Renal cortex interstitium (tissue), 15 donors: Measurements from ENCODE around the gene RUNX1. TPM values are rescaled to one million over a fixed set of nuclear protein-coding genes. Genes with fewer than 3 reads are reported as not detected.
A peak's percentile ranks its signal among the peaks of the same experiment; 100 is the strongest.

Experiments used
- DNase-seq, 11 donors: peaks; one replicate each; pipeline ENCODE4 v3.0.0-alpha.2; 2013; ENCODE audit warnings: low read depth in 9 of 11, low spot score in 4 of 11; ENCODE audit errors: extremely low read depth in 1 of 11
- long read RNA-seq, 16 experiments: transcript quantifications; one replicate each; lab custom pipeline, GENCODE V29; 2026
- polyA plus RNA-seq, 3 donors: library from polyadenylated mRNA; unstranded; fragments of 120-200 nt; gene quantifications; one replicate each; pipeline ENCODE4 v1.2.1, GENCODE V29; 2013; ENCODE audit not compliant: insufficient read length in 3 of 3

Gene RUNX1
- polyA plus RNA-seq, result 1 to 10 TPM; 2.3 to 3.5 (median 2.4) TPM
- long read RNA-seq, donor 1, result 0 reads
- long read RNA-seq, donor 2, result 0 reads
- long read RNA-seq, donor 3, full-length matches to known transcripts, result 1 of 1 reads
- long read RNA-seq, donor 3, partial matches to known transcripts, result 0 of 1 reads
- long read RNA-seq, donor 3, other reads (novel, unspliced or antisense), result 0 of 1 reads
- long read RNA-seq, donor 4, result 0 reads
- long read RNA-seq, donor 5, result 0 reads
- long read RNA-seq, donor 6, result 0 reads
- long read RNA-seq, donor 7, result 0 reads
- long read RNA-seq, donor 8, result 0 reads
- long read RNA-seq, donor 9, result 0 reads
- long read RNA-seq, donor 10, result 0 reads
- long read RNA-seq, donor 11, full-length matches to known transcripts, result 2 of 2 reads
- long read RNA-seq, donor 11, partial matches to known transcripts, result 0 of 2 reads
- long read RNA-seq, donor 11, other reads (novel, unspliced or antisense), result 0 of 2 reads
- long read RNA-seq, donor 12, result 0 reads
- long read RNA-seq, donor 13, result 0 reads
- long read RNA-seq, donor 14, result 0 reads
- long read RNA-seq, donor 15, result 0 reads
- long read RNA-seq, donor 16, result 0 reads

DNA sequence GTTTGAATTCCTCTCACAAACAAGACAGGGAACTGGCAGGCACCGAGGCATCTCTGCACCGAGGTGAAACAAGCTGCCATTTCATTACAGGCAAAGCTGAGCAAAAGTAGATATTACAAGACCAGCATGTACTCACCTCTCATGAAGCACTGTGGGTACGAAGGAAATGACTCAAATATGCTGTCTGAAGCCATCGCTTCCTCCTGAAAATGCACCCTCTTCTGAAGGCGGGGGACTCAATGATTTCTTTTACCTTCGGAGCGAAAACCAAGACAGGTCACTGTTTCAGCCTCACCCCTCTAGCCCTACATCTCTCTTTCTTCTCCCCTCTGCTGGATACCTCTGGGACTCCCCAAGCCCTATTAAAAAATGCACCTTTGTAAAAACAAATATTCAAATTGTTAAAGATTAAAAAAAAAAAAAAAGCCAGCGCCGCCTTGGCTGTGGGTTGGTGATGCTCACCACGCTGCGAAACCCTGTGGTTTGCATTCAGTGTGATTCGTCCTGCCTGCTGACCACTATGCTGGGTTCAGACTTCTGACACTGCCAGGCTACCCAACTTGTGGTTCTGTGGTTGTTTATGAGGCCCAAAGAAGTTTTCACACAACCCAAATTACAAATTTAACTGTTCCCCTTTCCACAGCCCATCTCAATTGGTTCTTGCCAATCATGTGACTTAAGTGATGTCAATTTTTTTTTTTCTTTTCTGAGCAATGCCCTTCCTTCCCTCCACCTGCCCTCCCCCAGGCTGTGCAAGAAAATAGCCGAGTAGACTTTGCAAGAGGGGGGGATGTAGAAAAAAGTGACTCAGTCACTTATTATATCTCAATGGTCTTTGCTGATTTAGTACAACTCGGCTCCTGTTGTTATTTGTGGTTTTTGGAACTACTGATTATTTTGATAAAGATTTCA, at the start of gene RUNX1:
Gene RUNX1 (minus strand): TSS at position 597 of the 912 bp plus-strand sequence.
- no peak for DNase-seq

DNA sequence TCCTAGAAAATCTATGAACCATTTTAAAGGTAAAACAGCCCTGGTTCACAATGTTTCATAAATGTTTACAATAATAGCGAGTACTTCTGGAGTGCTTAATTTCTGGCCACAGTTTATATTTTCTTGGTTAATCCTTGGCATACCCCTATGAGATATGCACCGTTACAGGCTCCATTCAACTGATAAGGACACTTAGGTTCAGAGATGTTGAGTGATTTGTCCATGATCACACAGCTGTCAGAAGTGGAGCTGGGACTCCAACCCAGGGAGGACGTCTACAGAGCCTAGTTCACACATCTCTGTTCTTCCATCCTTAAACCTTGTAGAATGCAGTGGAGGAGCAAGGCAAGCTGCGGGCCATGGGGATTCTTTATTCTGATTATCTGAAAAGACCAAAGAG, 48.4 kb upstream of the RUNX1 start:
- DNase-seq, result no peak

DNA sequence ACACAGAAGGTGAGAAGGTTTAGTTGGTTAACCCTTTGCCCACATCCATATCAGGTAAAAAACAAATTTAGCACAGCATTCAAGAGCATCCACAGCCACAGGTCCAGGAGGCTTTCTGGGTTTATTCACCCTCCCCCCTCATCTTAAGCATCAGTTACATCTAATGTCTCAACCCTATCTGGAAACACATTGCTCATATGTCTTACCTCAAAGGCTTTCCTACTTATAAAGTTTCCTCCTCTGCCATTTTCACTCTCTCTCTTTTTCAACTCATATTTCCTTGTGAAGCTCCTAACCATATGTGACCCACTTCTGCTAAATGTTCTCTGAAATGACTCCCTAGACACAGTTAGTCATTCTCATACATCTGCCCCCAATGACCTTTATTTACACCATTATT, 47.9 kb upstream of the RUNX1 start:
- DNase-seq, result no peak

DNA sequence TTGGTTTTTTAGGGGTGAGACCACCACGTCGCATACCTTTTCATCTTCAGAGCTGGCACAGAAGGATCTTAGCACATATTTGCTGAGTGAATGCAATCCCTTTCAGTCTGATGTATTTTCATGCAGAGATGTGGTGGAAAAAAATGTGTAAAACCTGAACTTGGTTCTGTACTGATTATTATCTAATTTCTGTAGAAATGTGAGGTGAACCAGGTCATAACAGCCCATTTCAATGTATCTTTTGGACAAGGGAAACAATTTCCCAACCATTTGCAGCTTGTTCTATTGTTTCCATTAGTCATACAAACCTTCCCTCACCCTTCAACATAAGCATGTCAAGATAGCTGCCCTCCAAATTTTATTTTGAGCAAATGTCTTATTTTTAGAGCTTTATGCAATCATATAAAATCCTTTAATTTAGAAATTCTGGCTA, 46.8 kb upstream of the RUNX1 start:
- DNase-seq, result no peak

DNA sequence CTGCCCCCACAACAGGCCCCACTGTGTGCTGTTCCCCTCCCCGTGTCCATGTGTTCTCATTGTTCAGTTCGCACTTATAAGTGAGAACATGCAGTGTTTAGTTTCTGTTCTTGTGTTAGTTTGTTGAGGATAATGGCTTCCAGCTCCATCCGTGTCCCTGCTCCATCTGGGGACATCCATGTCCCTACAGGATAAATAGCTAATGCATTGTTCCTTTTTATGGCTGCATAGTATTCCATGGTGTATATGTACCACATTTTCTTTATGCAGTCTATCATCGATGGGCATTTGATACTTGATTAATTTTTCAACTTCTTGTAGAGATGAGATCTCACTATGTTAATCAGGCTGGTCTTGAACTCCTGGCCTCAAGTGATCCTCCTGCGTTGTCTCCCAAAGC, 44.4 kb upstream of the RUNX1 start:
- no peak for DNase-seq

DNA sequence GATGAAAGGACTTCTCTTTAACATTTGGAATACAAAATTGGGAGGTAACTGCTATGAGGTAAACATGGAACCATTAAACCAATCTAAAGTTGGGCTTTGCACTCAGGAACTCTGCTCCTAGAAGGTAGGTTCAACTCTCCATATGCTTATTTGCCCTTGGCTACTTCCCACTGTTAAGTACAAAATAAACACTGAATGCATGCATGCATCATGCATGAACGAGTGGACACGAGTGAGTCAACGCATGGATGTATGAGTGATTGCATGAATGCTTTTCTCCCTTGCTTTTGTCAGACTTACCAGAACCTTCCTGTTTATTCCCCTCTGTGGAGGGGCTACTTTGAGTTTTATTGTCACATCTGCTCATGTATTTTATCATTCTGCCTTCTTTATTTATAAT, 42.4 kb upstream of the RUNX1 start:
- DNase-seq, result no peak

DNA sequence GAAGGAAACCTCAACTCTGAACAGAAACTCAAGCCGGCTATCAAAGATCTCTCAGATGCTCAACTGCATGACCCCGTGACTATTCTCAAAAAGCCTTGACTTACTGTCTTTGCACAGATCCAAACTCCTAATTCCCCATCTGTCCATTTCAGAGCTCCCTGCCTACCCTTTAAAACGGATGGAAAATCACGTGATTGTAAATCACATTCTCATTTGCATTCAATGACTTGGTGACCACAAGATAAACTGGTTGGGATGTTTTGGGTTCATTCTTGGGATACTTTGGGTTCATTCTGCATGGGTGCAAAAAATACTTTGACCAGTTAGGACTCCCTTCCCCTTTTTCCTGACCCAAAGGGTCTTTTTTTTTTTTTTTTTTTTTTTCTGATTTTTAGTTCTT, 41.3 kb upstream of the RUNX1 start:
- DNase-seq, result no peak

DNA sequence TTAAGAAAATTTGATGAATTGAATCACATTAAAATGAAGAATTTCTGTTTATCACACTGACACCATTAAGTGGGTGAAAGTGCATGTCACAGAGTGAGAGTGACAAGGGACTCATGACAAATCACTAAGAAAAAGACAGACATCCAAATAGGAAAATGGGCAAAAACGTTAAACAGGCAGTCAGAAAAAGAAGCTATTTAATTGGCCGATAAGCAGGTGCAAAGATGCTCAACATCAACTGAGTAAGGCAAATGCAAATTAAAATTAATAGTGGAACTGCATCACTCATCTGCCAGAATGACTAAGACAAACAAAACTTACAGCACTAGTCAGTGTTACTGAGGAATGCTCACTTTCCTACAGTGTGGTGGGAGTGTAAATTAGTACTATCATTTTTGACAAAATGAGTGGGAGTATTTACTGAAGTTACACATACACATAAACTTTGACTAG, 39.2 kb upstream of the RUNX1 start:
- DNase-seq, result no peak

DNA sequence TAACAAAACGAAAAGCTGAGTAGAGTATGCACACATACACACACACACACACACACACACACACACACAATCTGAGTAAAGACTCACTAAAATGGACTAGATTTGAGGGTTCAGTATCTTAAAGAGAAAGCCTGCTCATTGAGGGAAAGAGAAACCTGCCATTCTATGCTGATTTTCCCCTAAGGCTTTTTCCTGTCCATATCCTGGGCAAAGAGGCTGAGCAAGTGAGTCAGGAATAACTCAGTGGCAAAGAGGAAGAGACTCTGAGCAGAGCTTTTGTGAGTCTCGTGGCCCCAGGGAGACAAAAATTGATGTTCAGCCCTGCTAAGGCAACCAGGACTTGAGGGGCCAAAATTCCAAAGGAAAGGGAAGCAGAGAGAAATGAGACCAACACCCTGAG, 37.3 kb upstream of the RUNX1 start:
- no peak for DNase-seq

DNA sequence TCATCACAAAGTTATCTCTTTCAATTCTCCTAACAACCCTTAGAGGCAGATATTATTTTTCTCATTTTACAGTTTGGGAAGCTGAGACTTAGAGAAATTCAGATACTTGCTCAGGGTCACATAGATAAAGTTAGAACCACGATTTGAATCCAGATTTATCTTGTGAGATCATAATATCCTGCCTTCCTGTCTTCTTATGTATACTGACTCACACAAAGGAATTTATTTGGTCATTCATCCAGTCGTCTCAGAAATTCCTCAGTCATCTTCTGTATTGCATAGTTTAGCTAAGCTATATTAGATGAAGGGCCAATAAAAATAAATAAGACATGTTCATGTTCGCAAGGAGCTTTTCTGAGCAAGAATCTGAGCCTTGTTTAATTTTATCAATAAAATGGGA, 35.8 kb upstream of the RUNX1 start:
- DNase-seq, result no peak

DNA sequence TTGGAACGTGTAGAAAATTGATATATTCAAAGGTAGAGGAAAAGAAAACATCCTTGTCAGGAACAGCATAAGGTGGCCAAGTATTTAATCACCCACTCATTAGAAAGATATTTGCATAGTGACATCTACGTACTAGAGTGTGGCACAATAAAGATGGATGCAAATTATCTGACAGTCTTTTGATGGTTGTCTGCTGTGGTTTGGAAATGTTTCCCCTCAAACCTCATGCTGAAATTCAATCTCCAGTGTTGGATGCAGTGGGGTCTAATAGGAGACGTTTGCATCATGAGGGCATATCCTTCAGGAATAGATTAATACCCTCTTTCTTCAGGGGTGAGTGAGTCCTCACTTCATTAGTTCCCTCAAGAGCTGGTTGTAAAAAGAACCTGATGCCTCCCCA, 34.1 kb upstream of the RUNX1 start:
- no peak for DNase-seq

DNA sequence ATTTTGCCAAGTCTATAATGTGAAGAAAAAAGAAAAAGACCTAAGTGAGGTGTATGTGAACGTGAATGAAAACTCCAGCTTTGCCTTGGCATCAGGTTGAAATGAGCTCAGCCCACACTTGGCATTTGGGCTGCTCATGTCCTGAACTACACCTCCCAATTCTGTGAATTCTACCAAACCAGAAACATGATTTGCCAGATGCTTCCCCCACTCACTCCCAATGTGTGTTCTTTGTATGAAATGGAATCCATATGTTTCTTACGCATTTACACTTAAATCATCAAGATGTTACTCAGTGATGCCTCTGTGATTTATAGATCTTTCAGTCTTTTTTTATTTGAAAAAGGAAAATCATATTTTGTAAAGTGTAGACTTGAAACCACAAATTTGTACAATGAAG, 32.8 kb upstream of the RUNX1 start:
- DNase-seq, result no peak

DNA sequence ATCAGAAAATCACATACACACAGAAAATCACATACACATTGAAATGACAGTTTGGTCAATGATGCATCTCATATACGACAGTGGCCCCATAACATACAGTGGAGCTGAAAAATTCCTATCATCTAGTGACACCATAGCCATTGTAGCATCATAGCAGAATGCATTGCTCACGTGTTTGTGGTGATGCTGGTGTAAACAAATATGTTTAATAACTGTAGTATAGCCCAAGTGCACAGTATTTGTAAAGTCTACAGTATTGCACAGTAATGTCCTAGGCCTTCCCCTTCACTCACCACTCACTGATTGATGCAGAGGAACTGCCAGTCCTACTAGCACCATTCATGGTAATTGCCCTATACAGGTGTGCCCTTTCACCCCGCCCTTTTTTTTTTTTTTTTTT, 30.1 kb upstream of the RUNX1 start:
- DNase-seq, result no peak

DNA sequence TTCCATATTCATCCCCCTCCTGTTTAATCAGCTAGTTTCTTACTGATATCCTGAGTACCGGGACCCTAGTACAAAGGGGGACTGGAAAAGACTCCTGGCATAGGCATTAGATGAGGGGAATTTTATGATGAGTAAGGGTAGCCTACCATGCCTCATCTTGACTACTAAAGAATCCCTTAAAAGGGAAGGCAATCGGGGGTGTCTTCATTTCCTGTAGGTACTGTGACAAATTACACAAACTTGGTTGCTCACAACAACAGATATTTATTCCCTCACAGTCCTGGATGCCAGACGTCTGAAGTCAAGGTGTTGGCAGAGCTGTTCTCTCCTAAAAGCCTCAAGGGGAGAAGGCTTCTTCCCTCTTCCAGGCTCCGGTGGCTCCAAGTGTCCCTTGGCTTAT, 28.9 kb upstream of the RUNX1 start:
- no peak for DNase-seq

DNA sequence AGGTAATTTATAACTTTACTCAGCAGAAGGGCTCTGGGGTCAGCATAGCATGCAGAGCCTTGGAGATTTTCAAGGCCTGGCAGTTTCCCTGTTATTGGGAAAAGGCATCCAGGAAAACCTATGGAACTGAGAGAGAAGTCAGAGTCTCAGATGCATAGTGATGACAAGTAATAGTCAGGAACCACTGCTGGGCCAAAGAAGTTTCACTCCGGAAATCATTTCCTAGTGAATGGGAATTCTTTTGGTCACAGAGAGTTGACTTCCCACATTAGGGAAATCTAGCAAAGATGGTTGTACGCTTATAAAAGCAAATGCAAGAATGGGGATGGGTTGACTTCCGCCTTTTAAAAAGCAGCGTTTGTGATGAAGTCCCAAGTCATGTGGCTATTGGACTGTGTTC, 28.4 kb upstream of the RUNX1 start:
- no peak for DNase-seq

DNA sequence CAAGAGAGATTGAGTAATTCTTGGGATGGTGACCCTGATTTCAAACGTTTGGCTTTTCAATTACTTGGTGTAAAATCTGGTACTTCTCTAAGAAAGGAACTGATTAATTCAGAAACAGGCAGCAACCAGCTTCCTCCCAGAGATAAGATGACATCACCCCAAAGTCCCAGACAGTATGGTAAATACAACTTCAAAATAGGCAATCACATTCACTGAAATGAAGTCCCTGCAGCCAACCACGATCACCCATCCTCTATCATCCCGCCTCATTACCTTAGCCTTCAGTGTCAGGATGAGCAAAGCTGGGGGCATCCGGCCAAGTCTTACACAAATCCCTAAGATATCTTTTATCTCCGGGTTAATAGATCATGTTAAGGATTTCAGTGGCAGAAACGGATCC, 26.4 kb upstream of the RUNX1 start:
- no peak for DNase-seq

DNA sequence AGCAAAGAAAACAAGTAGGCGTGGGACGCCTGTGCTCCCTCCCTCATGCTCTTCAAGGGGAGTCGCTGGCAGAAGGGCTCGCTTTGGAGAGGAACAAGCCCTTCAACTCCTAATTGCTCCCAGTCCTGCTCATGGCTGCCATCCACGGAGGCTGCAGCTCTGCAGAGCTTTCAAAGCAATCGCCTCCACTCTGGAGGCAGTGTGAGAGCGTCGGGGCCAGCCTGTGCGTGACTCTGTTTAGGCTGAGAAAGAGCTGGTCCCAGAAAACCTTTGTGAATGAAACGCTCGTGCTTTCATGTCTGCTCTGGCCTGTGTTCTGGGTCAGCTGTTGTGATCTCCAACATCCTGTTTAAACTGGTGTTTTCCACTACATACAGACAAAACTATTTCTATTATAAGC, 23.9 kb upstream of the RUNX1 start:
- peak in 1 of 11 donors; percentile 19 for DNase-seq

DNA sequence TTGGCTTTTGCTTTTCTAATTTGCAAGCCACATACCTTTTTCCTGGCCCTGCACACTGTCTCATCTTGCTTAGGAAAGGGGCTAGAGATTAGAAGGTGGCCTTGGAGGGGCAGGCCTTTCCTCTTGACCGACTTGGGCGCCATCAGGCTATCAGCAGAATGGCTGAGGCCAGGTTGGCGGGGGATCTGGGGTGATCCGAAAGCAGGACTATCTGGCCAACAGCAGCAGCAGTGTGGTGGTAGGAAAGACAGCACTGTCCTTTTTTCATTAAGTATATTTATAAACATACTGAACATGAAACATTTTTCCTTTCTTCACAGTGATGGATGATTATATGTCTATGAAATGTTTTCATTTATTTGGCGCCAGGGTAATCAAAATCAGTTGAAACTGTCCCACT, 23.5 kb upstream of the RUNX1 start:
- DNase-seq, result no peak

DNA sequence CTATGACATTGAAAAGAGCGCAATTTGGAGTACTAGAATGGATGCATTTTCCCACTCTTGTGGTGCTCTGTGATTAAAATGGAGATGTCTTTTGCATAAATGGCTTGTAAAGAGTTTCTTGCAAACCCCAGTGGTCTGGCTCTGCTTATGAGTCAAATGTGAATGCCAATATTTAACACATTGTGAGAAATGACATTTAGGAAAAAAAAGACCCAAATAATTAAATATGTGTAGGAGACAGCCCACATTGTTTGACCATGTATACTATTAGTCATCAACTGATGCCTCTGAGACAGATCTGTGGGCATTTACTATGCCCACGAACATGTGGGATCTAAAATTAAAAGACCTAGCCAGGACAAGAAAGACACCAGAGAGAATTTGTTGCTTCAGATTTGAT, 22.2 kb upstream of the RUNX1 start:
- DNase-seq, result no peak

DNA sequence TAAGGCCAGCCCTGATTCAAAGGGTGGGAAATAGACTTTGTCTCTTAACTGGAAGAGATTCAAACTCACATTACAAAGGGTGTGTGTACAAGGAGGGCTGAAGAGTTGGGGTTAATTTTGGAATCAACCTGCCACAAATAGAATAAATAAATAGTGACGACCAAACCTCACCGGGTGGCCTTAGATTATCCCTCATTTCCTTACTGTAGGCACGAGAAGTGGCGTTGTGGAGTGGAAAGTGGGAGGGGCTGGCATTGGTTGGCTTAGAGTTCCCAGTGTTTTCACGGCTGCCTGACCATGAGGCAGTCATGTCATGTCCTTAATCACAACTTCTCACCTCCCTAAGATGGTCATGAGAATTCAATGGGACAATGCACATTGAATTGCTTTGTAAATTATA, 21.3 kb upstream of the RUNX1 start:
- no peak for DNase-seq
